ENCODE results near the gene TNRC18.
"Not testable (repeated sequence)": the region's sequence is repeated elsewhere in the genome, so short reads cannot be mapped to it uniquely, and the experiment has no call there.

TNRC18 gene

GRCh38 chr7:5324961-5325360 lies 98.7 kb downstream of the TNRC18 start:
- in situ Hi-C loops (cut with HindIII; ENCODE audit: low sequenced_read_pairs), result no loop called here

- in situ Hi-C loops (cut with HindIII; ENCODE audit: low sequenced_read_pairs), result not testable (repeated sequence)
These were observed 99.5 kb downstream of the TNRC18 start for GRCh38 chr7:5323800-5324781.

- in situ Hi-C loops (cut with HindIII; ENCODE audit: low sequenced_read_pairs), result no loop called here
These were observed 100.8 kb downstream of the TNRC18 start for GRCh38 chr7:5322621-5323410.

GRCh38 chr7:5320802-5321396 lies 102.7 kb downstream of the TNRC18 start:
- in situ Hi-C loops (cut with HindIII; ENCODE audit: low sequenced_read_pairs), result no loop called here

GRCh38 chr7:5320391-5320790 lies 103.2 kb downstream of the TNRC18 start:
- in situ Hi-C loops (cut with HindIII; ENCODE audit: low sequenced_read_pairs), result no loop called here

GRCh38 chr7:5318613-5319012 lies 105.0 kb downstream of the TNRC18 start:
- in situ Hi-C loops (cut with HindIII; ENCODE audit: low sequenced_read_pairs), result not testable (repeated sequence)

- in situ Hi-C loops (cut with HindIII; ENCODE audit: low sequenced_read_pairs), result no loop called here
These were observed 107.9 kb downstream of the TNRC18 start for GRCh38 chr7:5315761-5316160.

GRCh38 chr7:5314864-5315263 lies 108.8 kb downstream of the TNRC18 start:
- in situ Hi-C loops (cut with HindIII; ENCODE audit: low sequenced_read_pairs), result no loop called here

GRCh38 chr7:5313076-5313885 lies 110.4 kb downstream of the TNRC18 start:
- in situ Hi-C loops (cut with HindIII; ENCODE audit: low sequenced_read_pairs), result not testable (repeated sequence)

- in situ Hi-C loops (cut with HindIII; ENCODE audit: low sequenced_read_pairs), result not testable (repeated sequence)
These were observed 111.2 kb downstream of the TNRC18 start for GRCh38 chr7:5312276-5313070.

- in situ Hi-C loops (cut with HindIII; ENCODE audit: low sequenced_read_pairs), result no loop called here
These were observed 112.7 kb downstream of the TNRC18 start for GRCh38 chr7:5310822-5311405.

GRCh38 chr7:5309146-5309545 lies 114.5 kb downstream of the TNRC18 start:
- in situ Hi-C loops (cut with HindIII; ENCODE audit: low sequenced_read_pairs), result no loop called here

- in situ Hi-C loops (cut with HindIII; ENCODE audit: low sequenced_read_pairs), result not testable (repeated sequence)
These were observed 116.2 kb downstream of the TNRC18 start for GRCh38 chr7:5307221-5308142.

- in situ Hi-C loops (cut with HindIII; ENCODE audit: low sequenced_read_pairs), result not testable (repeated sequence)
These were observed 118.6 kb downstream of the TNRC18 start for GRCh38 chr7:5305050-5305449.

GRCh38 chr7:5303591-5304505 lies 119.8 kb downstream of the TNRC18 start:
- in situ Hi-C loops (cut with HindIII; ENCODE audit: low sequenced_read_pairs), result no loop called here

GRCh38 chr7:5303061-5303460 lies 120.6 kb downstream of the TNRC18 start:
- in situ Hi-C loops (cut with HindIII; ENCODE audit: low sequenced_read_pairs), result no loop called here

GRCh38 chr7:5302577-5302976 lies 121.1 kb downstream of the TNRC18 start:
- in situ Hi-C loops (cut with HindIII; ENCODE audit: low sequenced_read_pairs), result no loop called here

All from DLD1 (cell line).